NCI-H146 treated with DMSO at 0.1 percent for 48 hours (cell line): ENCODE results near the gene LRRFIP1.

ENCODE experiments used
- DNase-seq: peaks from one replicate; lab custom pipeline; 2025; ENCODE audit not compliant: unreplicated experiment; lab: John Stamatoyannopoulos, UW

LRRFIP1 gene

DNA sequence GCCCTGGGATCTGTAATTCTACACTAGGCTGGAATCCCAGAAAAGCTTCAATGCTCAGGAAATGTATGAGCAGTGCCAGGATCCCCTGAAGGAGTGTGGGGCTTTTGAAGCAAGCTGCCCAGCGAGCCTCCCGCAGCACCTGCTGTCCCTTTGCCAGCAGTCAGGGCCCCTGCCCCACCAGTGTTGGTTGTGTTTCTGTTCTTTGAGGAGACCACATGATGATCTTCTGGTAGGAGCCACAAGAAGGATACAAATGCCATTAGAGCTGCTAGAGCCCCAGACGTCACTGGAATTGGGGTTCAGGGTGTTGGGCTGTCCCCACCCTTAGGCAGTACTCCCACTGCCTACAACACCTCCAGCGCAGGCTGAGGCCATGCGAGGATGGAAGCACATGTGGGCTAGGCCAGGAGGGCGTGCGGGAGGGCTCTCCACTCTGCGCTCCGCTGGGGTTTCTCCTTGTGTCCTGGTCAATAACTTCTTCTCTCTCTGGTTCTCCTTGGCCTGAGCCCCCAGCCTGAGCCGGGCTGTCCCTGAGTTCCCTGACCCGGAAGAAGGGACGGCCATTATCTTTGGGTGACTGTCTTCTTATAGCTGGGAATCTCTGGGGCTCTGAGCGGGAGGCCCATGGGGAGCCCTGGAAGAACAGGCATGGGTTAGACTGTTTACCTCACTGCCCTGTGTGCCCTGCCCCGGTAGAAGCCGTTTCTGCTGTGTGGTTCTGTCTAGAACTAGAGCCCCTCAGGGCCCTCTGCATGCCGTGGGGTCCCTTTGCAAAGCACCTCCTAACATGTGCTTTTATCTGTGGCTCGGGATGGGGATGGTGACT, 73.9 kb downstream of the LRRFIP1 start:
- DNase-seq, result no peak

DNA sequence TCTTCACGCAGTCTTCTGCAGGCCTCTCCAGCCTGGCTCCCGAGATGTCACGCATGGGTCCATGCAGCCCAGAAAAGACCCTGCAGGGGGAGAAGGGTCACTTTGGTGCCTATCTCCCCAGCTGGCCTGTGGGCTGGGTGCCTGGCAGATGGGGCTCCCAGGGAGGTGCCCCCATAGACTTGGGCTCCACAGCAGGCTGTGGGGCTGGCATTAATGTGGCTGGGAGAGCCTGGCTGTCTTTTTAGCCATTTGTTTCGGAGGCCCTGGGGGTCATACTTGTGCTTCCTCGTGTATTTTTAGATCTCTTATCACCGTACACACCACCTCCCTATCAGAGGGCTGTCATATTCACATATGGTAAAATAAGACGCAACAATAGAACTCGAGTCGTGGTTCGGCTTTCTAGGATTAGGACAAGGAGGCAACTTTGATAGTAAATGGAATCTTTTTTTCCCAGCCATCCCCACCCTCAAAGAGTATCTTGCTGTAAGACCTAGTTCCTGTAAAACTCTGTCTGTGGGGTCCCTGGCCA, 74.5 kb downstream of the LRRFIP1 start:
- DNase-seq, result no peak

DNA sequence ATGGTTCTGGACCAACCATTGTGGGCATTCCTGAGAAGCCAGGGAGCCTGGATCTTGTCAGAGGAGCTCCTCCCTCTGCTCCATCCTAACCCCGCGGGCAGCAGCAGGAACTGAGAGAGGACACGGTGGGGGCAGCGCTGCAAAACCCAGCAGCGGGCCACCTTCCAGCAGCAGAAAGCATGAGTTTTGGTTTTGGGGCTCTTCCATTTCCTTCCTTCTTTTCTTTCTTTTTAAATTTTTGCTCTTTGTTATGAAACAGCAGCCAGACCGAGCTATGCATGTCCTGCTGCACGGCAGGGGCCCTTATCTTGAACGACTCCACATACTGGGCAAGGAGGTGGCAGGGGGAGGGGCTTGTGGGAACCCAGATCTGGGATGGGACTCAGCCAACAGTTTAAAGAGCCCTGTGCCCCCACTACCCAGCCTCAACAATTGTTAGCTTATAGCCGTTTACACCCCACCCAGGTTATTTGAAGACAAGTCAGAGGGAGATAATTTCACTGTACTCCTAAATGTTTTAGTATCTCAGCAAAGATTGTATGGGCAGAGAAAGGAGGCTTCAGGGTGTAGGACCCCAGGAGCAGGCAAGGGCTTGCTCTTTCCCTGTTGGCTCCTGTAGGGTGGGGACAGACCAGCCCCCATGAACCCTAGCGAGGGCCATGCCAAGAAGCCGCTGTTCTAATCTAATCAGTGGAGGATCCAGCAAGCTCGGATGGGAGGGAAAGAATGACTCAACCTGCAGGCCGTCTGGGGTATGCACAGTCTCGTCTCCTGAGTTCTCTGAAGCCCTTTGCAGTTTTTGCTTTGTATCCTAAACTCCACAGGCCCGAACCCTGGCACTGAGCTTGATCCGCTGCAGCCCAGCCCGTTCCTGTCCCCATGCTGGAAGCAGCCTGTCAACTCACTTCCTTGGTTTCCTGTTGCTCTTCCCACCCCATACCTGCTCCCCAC, 75.3 kb downstream of the LRRFIP1 start:
- DNase-seq, result no peak

DNA sequence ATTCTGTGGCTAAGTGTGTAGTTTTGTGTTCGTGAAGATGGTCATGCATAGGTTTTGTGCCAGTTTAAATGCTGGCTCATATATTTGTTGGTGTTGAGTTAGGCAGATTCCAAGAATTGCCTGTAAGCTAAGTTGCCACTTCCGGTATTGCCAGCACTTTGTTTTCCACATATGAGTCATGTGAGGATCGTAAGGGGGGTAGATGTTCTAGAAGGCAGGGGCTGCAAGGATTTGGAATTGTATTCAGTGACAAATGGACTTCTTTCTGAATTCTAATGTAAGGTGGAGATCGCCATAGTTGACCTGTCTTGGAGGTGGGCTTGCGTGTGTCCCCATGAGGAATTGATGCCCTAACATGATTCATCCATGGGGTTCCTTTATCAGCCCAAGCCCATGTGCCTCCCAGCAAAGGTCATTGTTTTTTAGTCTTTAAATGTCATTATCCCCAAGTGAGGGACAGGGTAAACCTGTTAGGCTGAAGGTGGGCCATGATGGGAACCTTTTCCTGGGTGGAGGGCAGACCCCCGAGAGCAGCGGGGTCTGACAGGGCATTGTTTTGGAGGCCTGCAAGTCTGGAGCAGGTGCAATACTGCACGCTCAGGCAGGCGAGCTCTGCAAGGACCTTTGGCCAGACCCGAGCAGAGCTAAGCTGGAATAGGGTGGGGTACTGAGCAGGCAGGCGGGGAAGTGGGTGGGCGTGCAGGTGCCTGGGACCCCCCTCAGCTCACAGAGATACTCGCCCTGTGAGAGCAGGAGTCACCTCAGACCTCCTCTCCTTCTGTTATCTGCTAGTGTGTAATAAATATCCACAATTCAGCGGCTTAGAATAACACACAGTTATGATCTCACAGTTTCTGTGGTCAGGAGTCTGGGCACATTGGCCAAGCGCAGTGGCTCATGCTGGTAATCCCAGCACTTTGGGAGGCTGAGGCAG, 77.4 kb downstream of the LRRFIP1 start:
- DNase-seq, result no peak

DNA sequence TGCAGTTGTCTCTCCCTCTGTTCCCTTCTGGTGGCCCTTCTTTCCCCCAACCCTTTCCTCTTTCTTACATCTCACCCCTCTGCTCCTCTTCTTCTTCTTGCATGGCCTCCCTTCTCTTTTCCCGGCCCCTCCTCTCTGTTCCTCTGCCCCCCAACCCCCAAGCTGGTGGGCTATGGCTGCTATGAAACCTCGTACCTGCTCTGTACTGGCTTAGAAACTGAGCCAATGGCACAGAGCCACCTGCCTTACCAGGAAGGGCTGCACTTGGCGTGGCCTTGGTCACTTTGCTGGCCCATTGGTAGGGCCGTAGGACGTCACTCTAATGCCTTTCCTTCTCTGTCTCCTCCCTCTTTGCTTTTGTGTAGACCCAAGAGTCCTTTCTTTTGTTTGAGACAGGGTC, 78.9 kb downstream of the LRRFIP1 start:
- DNase-seq, result no peak

DNA sequence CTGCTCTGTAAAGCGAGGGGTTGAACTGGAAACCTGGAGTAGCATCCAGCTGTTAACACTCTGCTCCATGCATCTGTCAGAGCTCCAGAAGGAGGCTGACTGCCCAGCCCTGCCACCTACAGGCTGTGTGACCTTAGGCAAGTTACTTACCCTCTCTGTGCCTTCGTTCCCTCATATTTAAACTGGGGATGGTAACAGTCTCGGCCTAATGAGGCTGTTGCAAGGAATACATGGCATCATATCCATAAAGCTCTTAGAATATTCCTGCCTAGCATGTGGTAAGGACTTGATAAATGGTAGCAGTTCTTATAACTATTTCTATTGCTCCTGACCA, 80.6 kb downstream of the LRRFIP1 start:
- no peak for DNase-seq

DNA sequence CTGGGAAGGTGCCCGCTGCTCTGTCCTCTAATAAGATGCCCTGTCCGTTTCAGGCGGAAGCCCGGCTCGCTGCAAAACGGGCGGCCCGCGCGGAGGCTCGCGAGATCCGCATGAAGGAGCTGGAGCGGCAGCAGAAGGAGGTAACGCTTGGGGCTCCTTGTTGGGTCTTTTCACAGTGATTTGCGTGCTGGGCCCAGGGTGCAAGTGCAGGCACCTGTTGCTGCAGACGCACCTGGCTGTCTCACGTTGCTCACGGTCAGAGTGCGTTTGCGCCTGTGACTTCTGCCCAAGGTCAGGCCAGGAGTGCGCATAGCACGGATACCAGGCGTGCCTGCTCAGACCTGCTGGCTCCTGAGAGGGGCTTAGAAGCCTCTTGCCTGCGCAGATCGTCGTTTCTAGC, 81.1 kb downstream of the LRRFIP1 start:
- DNase-seq, result no peak

DNA sequence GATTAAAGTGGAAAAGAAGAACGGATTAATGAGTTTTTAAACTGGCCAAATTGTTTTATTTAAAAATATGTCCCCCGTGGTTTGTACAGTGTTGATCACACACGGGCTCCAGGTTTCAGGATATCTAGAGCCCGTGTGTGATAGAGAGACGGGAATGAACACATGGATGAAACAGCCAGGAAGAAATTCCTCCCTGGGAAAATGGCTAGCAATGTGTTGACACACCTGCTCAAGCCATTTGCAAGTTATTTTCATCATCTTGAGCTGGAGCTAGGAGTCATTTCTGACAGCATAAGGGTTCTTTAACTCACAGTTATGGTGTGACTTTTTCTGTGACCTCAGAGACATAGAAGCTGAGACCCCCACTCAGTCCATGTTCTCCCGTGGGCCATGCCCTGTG, 81.6 kb downstream of the LRRFIP1 start:
- no peak for DNase-seq

DNA sequence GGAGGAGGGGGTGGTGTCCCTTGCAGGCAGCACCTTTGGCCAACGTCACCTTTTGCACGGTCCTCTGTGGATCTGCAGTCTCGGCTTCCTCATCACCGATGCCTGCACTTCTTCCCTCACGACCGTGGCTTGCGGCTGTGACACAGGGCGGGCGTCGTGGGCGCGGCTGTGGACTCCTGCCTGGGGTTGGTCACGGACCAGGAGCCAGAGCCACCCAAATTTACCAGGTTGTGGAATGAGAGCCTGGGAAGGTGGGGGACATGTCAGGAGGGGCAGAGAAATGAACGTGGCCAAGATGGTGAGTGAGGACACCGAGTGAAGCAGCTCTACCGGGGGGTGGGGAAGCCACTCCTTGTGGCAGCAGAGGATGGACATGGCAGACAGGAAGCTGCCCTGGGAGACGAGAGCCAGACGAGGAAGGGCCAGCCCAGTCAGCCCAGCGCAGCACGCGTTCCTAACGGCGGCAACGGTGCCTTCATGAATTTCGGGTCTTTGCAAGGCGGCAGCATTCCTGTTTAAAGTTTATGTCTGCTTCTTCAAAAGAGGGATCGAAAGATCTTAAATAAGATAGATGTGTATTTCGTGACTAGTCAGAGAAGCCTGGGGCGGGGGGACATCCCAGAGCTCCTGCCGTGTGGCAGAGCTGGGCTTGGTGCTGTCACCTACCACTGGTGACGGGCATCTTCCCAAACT, 84.2 kb downstream of the LRRFIP1 start:
- DNase-seq, result no peak

DNA sequence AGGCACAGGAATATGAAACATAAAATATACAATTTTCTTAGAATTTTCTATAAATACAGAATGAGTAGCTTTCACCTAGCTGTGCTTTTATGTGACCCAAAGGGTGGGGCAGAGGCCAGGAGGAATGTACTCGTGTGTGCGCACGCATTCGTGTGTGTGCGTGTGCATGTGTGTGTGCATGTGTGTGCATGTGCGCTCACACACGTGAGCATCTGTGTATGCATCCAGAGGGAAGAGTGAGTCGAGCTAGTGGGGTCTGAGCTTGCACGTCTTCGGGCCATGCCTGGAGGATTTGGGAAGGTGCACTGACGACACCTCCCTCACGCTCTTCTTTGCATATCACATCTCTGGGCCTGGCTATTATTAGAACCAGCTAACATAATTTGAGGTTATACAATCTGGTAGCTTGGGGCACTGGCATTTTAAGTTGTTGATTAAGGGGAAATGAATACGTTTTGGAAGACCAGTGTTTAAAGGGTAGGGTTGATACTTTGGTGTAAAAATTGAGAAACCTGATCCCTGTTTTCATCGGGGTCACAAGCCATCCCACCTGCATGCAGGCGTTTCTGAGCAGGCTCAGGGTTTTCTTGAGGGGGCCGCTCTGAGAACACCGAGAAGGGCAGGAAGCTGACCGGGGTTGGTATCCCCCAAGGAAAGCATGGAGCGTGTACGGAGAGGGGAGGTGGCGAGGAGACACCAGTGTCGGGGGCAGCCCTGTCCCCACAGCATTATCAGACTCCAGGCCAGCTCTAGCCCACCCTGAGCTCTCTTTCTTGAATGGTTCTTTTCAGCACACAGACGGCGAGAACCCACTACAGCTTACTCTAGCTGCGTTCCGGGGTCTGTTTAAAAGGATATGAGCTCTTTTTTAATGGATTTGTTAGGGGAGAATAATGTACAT, 85.3 kb downstream of the LRRFIP1 start:
- DNase-seq, result no peak

DNA sequence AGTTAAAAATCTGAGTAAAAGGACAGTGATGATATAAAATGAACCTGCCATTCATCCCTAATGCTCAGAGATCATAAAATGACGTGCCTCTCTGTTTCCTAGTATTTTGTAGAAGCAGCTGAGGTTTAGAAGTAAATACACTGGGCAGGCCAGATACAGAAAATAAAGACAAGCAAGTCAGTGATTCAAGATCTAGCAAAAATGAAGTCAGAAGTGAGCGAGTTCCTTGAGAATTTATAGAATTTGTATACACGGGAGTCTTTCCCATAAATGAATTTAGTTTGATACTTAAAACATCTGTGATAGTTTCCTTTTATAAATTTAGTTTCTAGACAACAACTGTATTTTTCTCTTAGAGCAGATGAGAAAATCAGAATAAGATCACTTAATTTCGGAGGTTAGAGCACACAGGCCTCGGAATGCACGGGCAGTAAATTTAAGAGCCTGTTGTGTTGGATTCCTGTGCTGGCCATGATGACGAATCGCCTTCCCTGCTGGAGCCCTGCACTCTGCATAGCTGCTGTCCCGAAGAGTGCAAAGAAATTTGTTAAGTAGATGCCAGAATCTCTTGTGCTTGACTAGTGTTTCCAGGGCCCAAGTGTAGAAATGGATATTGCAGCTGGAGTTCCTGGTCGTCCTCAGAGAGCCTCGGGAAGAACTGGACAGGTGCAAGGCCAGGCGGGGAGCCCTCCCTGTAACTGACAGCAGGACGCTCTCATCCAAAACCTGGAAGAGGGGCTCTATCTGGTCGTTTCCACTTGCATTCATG, 87.5 kb downstream of the LRRFIP1 start:
- no peak for DNase-seq

DNA sequence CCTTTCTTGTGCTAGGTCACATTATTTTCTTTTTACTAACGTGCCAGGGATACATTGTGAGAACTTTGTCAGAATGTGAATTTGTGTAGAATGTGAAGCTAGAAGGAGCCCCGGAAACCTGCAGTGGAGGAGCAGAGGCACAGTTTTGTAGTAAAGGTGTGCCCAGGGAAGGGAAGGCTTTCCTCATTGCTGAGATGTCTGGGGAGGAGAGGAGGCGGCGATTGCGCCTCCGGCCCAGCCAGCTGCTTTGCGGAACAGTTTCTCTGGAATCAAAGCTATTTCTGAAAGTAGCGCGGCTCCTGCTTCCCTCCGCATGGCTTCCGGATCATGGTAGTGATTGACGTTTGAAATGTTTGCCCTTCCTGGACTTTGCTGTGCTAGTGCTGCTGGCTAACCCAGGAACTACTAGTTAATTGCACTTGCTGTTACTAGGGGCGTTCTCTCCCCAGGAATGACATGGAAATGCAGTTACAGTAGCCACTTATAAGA, 88.1 kb downstream of the LRRFIP1 start:
- no peak for DNase-seq

DNA sequence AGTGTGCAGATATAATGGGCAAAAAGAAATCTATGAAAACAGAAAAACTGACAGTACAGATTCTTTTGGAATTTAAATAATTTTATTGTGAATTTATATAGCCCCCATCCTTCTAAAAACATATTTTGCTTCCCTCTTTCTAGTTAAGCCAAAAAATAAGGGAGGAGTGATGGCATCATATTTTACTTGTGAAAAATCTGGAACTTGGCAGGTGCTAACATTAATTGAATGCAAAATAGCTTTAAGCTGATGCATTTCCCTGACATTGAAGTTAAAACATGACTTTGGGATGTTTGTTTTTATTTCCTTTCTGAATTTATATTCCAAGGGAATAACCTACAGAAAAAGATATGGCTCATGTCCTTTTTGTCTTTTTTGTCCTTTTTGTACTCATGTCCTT, 88.6 kb downstream of the LRRFIP1 start:
- no peak for DNase-seq

DNA sequence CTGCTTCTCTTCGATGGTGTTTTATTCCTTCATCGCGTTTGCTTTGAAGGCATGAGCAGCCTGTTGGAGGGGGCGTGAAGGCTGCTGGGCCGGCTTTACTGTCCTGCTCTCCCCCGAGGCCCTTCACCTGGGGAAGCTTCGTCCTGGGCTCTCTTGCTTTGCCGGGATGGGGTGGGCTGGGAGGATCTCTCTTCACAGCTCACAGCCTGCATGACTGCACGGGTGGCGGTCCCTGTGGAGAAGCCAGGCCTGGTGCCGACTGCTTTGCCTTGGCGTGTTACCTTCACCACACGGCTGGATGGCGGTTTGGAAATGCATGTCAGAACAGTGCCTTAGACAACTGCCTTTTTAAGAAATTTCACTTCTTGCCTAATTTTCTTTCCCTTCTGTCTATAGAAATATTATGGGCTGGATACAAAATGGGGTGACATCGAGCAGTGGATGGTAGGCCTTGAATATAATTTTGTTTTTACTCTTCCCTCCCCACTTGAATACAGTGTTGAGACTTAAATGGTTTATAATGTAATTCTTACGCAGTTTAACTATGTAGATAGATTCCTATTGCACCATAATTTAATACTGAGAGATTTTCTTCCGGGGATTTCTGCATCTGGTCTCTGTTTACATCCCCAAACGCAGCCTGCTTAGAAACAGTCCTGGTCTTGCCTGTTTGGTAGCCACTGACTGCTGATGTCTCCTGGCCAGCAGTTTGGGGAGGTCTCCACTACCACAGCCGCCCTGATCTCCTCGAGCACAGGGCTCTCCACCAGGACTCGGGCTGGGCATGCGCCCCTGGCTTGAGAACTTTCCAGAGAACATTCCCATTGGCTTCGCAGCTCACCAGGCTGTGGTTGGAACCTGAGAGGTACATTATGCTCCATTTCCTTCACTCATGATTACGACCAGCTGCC, 90.2 kb downstream of the LRRFIP1 start:
- no peak for DNase-seq

DNA sequence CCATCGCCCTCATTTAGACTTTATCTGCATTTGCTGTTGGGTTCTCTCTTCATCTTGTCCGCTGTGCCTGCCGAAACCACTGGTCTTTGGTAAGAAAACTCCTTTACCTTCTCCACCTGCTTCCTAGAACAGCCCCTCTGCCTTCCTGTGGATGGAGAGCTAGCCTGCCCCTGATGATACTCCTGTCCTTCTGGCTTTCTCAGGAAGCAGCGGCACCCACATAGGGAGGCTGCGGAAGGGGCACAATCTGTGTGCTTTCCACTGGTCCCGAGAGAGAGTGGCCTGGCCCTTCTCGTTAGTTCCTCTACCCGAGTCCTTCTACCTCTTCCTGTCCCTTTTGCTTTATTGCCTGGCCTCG, 90.9 kb downstream of the LRRFIP1 start:
- no peak for DNase-seq

DNA sequence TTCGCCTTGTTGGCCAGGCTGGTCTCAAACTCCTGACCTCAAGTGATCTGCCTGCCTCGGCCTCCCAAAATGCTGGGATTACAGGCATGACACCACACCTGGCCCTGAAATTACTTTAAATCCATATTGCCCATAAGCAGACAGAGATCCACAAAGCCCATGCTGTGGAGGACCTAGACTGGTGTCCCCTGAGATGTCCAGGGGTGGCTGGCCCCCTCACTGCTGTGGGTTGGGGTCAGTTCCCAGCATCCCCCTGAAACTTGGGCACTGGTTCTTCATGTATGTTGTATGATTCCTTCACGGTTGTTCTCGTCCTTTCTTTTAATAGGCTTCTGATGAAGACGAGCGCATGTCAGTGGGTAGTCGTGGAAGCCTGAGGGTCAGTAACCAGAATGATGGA, 93.1 kb downstream of the LRRFIP1 start:
- DNase-seq, result no peak

DNA sequence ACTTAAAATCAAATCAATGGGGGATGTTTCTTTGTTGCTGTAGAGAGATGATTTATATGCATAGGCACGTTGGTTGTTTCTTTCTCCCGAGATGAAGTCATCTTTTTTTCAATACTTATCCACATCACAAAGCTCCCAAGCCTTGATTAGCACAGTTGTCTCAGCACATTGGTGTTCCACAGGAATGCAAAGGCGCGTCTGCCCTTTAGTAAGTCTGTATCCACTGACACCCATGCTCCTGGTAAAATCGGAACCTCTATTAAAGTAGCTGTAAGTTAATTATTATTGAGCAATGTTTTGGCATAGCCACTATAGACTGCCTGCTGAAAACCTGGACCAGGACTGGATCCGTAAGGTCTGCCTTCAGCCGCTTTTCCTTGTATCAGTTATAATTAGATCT, 93.6 kb downstream of the LRRFIP1 start:
- no peak for DNase-seq
